GM18502 (cell line): ENCODE results near the gene ZFP36.

ENCODE experiments used
- ATAC-seq: cut with Tn5 transposase; IDR thresholded peaks from one replicate; pipeline ENCODE4 v1.9.1; 2021; ENCODE audit warnings: mild to moderate bottlenecking; ENCODE audit not compliant: unreplicated experiment, poor library complexity

ZFP36 gene

GRCh38 chr19:39415111-39416046 lies 8.7 kb downstream of the ZFP36 start:
- no peak for ATAC-seq

- ATAC-seq, result no peak
These were observed 9.8 kb downstream of the ZFP36 start for GRCh38 chr19:39416152-39417120.

- no peak for ATAC-seq
These were observed 11.0 kb downstream of the ZFP36 start for GRCh38 chr19:39417463-39418181.

- no peak for ATAC-seq
These were observed 12.4 kb downstream of the ZFP36 start for GRCh38 chr19:39419003-39419402.

GRCh38 chr19:39420769-39421168 lies 14.1 kb downstream of the ZFP36 start:
- ATAC-seq, result no peak

GRCh38 chr19:39422020-39422419 lies 15.4 kb downstream of the ZFP36 start:
- ATAC-seq, result no peak

GRCh38 chr19:39423258-39424086 lies 16.8 kb downstream of the ZFP36 start:
- no peak for ATAC-seq

- no peak for ATAC-seq
These were observed 18.3 kb downstream of the ZFP36 start for GRCh38 chr19:39424934-39425333.

GRCh38 chr19:39425744-39426143 lies 19.1 kb downstream of the ZFP36 start:
- no peak for ATAC-seq

GRCh38 chr19:39426170-39426569 lies 19.5 kb downstream of the ZFP36 start:
- ATAC-seq, result no peak

- ATAC-seq, result no peak
These were observed 21.1 kb downstream of the ZFP36 start for GRCh38 chr19:39427707-39428106.

- ATAC-seq, result no peak
These were observed 21.9 kb downstream of the ZFP36 start for GRCh38 chr19:39428283-39429112.

- no peak for ATAC-seq
These were observed 24.3 kb downstream of the ZFP36 start for GRCh38 chr19:39430675-39431593.

- no peak for ATAC-seq
These were observed 26.0 kb downstream of the ZFP36 start for GRCh38 chr19:39432677-39433025.

- ATAC-seq, result no peak
These were observed 26.9 kb downstream of the ZFP36 start for GRCh38 chr19:39433480-39434079.

GRCh38 chr19:39434123-39435076 lies 27.8 kb downstream of the ZFP36 start:
- ATAC-seq, result no peak
